Tibial artery (tissue), 4 donors: ENCODE measurements around the gene VGLL4.
"Not testable (repeated sequence)": the region's sequence is repeated elsewhere in the genome, so short reads cannot be mapped to it uniquely, and the experiment has no call there.

ENCODE experiments used
- DNase-seq, 2 donors: peaks; one replicate each; pipeline ENCODE4 v3.0.0-alpha.2; 2019
- H3K27ac ChIP-seq, 2 donors: fragments of 200-600 bp; sonication (generic) in 1 of 2; 1 replicate in 1 of 2; 2 replicates in 1 of 2; pipeline ENCODE4 v1.5.1; 2018 to 2019; ENCODE audit warnings: mild to moderate bottlenecking in 1 of 2
- H3K27me3 ChIP-seq, 2 donors: fragments of 200-600 bp; sonication (generic) in 1 of 2; one replicate each; pipeline versions ENCODE4 v1.5.1 to v1.6.0; 2016 to 2019
- H3K36me3 ChIP-seq, 3 donors: fragments of 200-600 bp; sonication (generic) in 2 of 3; one replicate each; pipeline ENCODE4 v1.5.1; 2016 to 2019; ENCODE audit warnings: mild to moderate bottlenecking in 2 of 3
- H3K4me1 ChIP-seq, 4 donors: fragments of 200-600 bp; sonication (generic) in 2 of 4; 1 replicate in 3 of 4; 2 replicates in 1 of 4; pipeline ENCODE4 v1.5.1; 2016 to 2019
- H3K4me3 ChIP-seq, 2 donors: fragments of 200-600 bp; sonication (generic) in 1 of 2; 1 replicate in 1 of 2; 2 replicates in 1 of 2; pipeline ENCODE4 v1.5.1; 2018 to 2019; ENCODE audit warnings: mild to moderate bottlenecking in 2 of 2
- H3K9me3 ChIP-seq, 3 donors: fragments of 200-600 bp; sonication (generic) in 1 of 3; one replicate each; pipeline ENCODE4 v1.5.1; 2016 to 2019
- intact Hi-C: fragments of 100-400 bp; cut with DNase I; formaldehyde crosslinking; loops from one replicate; pipeline ENCODE4 v1.15.0; 2023; ENCODE audit warnings: low total_unique reads
- TF ChIP-seq, protein P1 (sequence below), 2 experiments: fragments of 200-600 bp in 1 of 2; fragments of 450-650 bp in 1 of 2; IDR thresholded peaks; one replicate each; pipeline ENCODE4 v1.5.1; 2017 to 2019; ENCODE audit warnings: antibody characterized with exemption in 2 of 2, mild to moderate bottlenecking in 1 of 2, moderate library complexity in 1 of 2

VGLL4 gene

DNA sequence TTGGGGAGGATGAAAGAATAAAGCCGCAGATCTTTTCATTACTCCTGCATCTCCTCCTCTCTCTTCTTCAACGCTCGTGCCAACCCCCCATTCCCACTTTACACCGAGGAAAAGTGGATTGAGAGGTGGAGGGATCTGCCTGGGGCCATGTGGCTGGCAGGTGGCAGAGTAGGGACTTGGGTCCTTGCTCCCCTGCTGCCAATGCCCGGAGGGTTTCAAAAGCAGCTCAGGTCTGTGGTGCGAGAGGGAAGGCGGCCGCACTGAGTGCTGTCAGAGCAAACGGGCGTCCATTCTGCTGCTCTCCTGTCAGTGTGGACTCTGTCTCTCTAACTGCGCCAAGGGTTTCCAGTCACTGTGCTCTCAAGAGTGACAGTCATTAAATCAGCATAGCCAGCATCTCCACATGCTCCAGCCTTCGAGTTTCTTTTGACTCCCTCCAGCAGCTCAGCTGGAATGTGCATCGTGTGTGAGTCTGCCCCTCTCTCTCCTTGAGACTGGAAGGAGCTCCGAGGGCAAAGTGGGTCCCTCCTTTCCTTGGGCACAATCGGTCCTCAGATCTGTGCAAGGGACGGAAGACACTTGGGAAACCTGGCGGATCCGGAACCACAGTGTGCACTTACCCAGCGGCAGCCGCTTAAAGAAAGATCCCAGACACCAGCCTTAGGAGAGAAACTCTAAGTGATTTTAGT lies 68.6 kb downstream of the VGLL4 start:
- Histone ChIP-seq H3K4me1 (peaks cover 0 to 54% (median 30%) of the 10 kb centered on the region in 4 donors), H3K27me3 (no peaks in the 10 kb centered on the region), H3K27ac (no peak overlapping the region), H3K9me3 (no peaks in the 10 kb centered on the region), H3K4me3 (no peak overlapping the region), H3K36me3 (peaks cover 0 to 6% (median 0%) of the 10 kb centered on the region in 3 donors)
- peak in 1 of 2 donors; percentile 63 for DNase-seq
- TF ChIP-seq, protein P1, sequence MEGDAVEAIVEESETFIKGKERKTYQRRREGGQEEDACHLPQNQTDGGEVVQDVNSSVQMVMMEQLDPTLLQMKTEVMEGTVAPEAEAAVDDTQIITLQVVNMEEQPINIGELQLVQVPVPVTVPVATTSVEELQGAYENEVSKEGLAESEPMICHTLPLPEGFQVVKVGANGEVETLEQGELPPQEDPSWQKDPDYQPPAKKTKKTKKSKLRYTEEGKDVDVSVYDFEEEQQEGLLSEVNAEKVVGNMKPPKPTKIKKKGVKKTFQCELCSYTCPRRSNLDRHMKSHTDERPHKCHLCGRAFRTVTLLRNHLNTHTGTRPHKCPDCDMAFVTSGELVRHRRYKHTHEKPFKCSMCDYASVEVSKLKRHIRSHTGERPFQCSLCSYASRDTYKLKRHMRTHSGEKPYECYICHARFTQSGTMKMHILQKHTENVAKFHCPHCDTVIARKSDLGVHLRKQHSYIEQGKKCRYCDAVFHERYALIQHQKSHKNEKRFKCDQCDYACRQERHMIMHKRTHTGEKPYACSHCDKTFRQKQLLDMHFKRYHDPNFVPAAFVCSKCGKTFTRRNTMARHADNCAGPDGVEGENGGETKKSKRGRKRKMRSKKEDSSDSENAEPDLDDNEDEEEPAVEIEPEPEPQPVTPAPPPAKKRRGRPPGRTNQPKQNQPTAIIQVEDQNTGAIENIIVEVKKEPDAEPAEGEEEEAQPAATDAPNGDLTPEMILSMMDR (IDR thresholded peaks at IDR 0.05) = no peak
- intact Hi-C loops = loop anchor here (10.0 kb wide), 1 partner anchor 230 kb away; no protein-coding TSS in a partner anchor

DNA sequence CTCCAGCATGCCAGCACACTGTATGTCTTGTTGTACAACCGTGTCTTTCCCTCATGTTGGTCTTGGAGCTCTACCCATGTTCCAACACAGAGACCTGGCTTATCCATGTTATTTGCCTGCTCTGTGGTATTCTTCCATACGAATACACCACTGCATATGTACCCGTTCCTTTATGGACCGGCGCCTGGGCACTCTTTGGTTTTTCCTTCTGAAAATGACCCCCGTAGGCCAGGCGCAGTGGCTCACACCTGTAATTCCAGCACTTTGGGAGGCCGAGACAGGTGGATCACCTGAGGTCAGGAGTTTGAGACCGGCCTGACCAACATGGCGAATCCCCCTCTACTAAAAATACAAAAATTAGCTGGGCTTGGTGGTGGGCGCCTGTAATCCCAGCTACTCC lies 71.1 kb downstream of the VGLL4 start:
- H3K27ac ChIP-seq, H3K36me3 ChIP-seq, H3K27me3 ChIP-seq, H3K4me3 ChIP-seq, H3K9me3 ChIP-seq: not testable (repeated sequence)
- intact Hi-C loops = loop anchor here (10.0 kb wide), 1 partner anchor 232 kb away; no protein-coding TSS in a partner anchor
- peaks cover 5 to 71% (median 51%) of the 10 kb centered on the region in 4 donors for H3K4me1 ChIP-seq
- peak in 1 of 2 donors; percentile 55 for DNase-seq

DNA sequence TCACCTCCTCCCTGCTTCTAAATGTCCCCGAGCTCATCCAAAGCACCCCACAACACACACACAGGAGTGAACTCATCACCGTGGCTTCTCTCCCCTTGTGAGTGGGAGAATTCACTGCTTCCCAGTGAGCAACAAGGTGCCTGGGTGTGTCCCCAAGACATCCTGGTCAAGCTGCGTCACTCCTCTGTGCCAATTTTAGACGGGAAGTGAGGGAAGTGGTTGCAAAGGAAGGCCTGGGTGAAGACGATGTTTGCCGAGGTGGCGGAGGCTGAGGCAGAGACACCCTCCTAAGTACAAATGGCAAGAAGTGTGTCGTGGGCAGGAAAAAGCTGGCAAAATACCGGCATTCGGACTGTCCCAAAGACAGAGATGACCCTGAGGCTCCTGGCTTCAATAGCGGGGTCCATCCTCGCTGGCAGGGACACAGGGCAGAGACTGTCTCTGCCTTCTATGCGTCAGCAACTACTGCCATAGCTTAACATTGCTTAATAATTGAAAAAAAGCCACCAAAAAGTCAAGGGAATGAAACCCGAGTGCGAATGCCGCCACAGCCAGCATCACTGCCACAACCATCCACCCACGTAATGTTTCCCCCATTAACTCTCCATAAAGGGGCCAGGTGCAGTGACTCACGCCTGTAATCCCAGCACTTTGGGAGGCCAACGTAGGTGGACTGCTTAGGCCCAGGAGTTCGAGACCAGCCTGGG lies 72.8 kb downstream of the VGLL4 start:
- peaks cover 0 to 20% (median 8%) of the 10 kb centered on the region in 3 donors for H3K36me3 ChIP-seq

DNA sequence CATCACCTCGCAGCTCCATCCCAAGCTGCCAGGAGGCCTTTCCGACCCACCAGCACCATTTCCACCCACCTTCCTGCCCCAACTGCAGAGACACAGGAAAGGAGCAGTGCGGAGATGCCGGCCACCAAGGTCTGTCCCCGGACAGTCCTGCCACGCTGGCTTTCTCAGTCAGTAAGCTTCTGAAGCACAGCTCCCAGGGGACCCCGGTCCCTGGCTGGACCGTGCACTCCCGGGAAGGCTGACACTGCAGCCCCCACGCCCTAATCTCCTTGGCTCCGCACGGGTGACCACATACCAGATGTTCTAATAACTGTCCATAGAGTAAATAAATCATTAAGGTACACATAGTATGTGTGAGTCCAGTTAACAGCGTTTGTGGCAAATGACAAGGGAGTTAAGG lies 73.5 kb downstream of the VGLL4 start:
- TF ChIP-seq, protein P1 (IDR thresholded peaks at IDR 0.05) = no peak
- H3K36me3 ChIP-seq = peaks cover 0 to 21% (median 8%) of the 10 kb centered on the region in 3 donors
- DNase-seq = peak in 1 of 2 donors; percentile 73
- H3K27ac ChIP-seq = peak overlapping the region; percentile 87 to 95
- H3K4me1 ChIP-seq = peaks cover 5 to 65% (median 53%) of the 10 kb centered on the region in 4 donors
- intact Hi-C loops = loop anchor here (10.0 kb wide), 1 partner anchor 235 kb away; no protein-coding TSS in a partner anchor
- H3K9me3 ChIP-seq = no peaks in the 10 kb centered on the region
- no peaks in the 10 kb centered on the region for H3K27me3 ChIP-seq
- H3K4me3 ChIP-seq = no peak overlapping the region

More for the DNA sequence above, 72.8 kb downstream of the VGLL4 start:
- no peaks in the 10 kb centered on the region for H3K9me3 ChIP-seq
- peaks cover 5 to 72% (median 56%) of the 10 kb centered on the region in 4 donors for H3K4me1 ChIP-seq
- TF ChIP-seq, protein P1 (IDR thresholded peaks at IDR 0.05) = no peak
- intact Hi-C loops = loop anchor here (10.0 kb wide), 1 partner anchor 234 kb away; no protein-coding TSS in a partner anchor
- H3K27ac ChIP-seq = peak overlapping the region; percentile 87 to 95
- H3K4me3 ChIP-seq = no peak overlapping the region
- DNase-seq = peak in 1 of 2 donors; percentile 67
- no peaks in the 10 kb centered on the region for H3K27me3 ChIP-seq

DNA sequence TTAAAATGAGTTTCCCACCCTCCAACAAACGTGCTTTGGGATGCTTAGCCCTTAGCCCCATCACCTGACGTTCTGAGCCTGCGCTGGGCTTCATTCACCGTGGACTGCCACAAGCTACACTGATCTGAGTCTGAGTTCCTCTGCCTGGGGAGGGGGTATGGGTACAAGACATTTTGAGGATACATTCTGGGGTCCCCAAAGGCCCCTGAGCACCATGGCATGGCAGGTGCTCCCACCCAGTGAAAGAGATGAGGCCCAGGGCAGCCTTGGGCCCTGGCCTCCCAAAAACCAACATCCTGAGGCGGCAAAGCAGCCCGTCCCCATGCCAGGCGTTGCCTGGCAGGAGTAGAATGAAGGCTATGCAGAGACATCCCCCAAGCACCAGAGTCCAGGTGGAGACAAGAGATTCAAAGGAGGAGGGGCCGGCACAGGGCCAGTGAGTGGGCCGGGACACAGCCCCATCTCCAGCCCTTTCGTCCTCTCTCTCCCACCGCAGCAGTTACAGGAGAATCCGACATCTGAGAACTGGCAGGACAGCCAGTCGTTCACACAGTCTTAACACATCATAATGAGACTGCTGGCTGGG lies 74.5 kb downstream of the VGLL4 start:
- Histone ChIP-seq H3K4me3 (peak overlapping the region; percentile 27 to 34), H3K36me3 (peaks cover 0 to 23% (median 8%) of the 10 kb centered on the region in 3 donors), H3K27me3 (no peaks in the 10 kb centered on the region), H3K27ac (peak overlapping the region; percentile 87 to 95), H3K4me1 (peaks cover 5 to 68% (median 57%) of the 10 kb centered on the region in 4 donors), H3K9me3 (no peaks in the 10 kb centered on the region)
- TF ChIP-seq, protein P1 (IDR thresholded peaks at IDR 0.05) = no peak
- intact Hi-C loops = loop anchor here (10.0 kb wide), 2 partner anchors 76 to 94 kb away; partner anchors contain the start of gene VGLL4
- DNase-seq = peak in 1 of 2 donors; percentile 67
